Fibroblast of mammary gland (primary cell): ENCODE results near the gene C7orf33.

Experiments
- DNase-seq: peaks from one replicate; pipeline ENCODE4 v3.0.0-alpha.2; 2010; ENCODE audit warnings: low read depth
- H3K4me3 ChIP-seq: 2 replicates; pipeline ENCODE4 v1.5.1; 2011; ENCODE audit warnings: low read depth, mild to moderate bottlenecking, low read length, moderate library complexity; ENCODE audit not compliant: control insufficient read depth
- TF ChIP-seq, protein P1 (sequence below): conservative IDR thresholded peaks from 2 replicates; pipeline ENCODE4 v1.5.1; 2011; ENCODE audit warnings: low read depth, low read length, inconsistent platforms; ENCODE audit not compliant: control insufficient read depth, insufficient read depth

Gene C7orf33

GRCh38 chr7:148579366-148579765, 11.2 kb upstream of the C7orf33 start:
- no peak overlapping the region for H3K4me3 ChIP-seq
- DNase-seq: no peak
- TF ChIP-seq, protein P1, sequence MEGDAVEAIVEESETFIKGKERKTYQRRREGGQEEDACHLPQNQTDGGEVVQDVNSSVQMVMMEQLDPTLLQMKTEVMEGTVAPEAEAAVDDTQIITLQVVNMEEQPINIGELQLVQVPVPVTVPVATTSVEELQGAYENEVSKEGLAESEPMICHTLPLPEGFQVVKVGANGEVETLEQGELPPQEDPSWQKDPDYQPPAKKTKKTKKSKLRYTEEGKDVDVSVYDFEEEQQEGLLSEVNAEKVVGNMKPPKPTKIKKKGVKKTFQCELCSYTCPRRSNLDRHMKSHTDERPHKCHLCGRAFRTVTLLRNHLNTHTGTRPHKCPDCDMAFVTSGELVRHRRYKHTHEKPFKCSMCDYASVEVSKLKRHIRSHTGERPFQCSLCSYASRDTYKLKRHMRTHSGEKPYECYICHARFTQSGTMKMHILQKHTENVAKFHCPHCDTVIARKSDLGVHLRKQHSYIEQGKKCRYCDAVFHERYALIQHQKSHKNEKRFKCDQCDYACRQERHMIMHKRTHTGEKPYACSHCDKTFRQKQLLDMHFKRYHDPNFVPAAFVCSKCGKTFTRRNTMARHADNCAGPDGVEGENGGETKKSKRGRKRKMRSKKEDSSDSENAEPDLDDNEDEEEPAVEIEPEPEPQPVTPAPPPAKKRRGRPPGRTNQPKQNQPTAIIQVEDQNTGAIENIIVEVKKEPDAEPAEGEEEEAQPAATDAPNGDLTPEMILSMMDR: no peak

- no peak overlapping the region for H3K4me3 ChIP-seq
- no peak for DNase-seq
- TF ChIP-seq, protein P1: no peak
Observed at GRCh38 chr7:148580446-148580845, 10.1 kb upstream of the C7orf33 start.

DNA sequence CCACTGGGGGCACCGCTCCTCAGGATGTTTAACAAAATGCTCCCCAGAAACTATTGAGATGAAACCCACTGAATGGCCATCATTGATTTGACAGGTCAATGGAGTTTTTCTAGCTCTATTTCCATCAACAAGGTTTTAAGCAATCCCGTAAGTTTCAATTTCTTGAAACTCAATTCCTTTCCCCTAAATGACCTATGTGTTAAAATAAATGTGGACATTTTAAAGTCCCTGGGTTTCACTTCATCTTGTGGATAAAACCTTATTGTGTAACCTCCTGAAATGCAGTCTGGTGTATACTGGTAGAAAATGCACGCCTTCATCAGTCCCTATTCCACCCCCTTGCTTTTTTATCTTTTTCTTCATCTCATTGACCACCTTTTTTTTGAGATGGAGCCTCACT, 8.9 kb upstream of the C7orf33 start:
- no peak for DNase-seq
- TF ChIP-seq, protein P1: no peak
- no peak overlapping the region for H3K4me3 ChIP-seq

DNA sequence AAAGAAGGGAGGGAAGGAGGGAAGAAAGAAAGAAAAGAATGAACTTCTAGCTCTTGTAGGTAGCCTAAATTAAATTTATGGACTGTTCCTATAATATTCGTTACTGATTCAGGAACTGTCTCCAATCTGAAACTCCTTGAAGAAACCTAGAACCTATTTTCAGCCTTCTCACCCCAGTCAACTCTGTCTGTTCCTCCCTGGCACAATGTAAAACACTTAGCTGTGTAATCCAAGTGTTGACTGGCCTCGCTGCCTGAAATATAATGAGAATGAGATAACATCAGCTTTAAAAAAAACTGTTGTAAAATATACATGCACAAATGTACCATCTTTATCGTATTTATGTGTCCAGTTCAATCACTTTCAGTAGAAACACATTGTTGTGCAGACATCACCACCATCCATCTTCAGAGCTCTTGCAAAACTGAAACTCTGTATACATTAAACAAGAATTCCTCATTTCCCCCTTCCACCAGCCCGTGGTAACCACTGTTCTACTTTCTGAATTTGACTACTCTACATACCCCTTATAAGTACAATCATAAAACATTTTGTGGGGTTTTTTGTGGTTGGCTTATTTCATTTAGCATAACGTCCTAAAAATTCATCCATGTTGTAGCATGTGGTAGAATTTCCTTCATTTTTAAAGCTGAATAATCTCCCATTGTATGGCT, 6.3 kb upstream of the C7orf33 start:
- no peak overlapping the region for H3K4me3 ChIP-seq
- TF ChIP-seq, protein P1: no peak
- no peak for DNase-seq

- no peak for DNase-seq
- no peak overlapping the region for H3K4me3 ChIP-seq
- TF ChIP-seq, protein P1: no peak
Observed at GRCh38 chr7:148585399-148585798, 5.2 kb upstream of the C7orf33 start.

- TF ChIP-seq, protein P1: no peak
- no peak overlapping the region for H3K4me3 ChIP-seq
Observed at GRCh38 chr7:148587076-148587475, 3.5 kb upstream of the C7orf33 start.

DNA sequence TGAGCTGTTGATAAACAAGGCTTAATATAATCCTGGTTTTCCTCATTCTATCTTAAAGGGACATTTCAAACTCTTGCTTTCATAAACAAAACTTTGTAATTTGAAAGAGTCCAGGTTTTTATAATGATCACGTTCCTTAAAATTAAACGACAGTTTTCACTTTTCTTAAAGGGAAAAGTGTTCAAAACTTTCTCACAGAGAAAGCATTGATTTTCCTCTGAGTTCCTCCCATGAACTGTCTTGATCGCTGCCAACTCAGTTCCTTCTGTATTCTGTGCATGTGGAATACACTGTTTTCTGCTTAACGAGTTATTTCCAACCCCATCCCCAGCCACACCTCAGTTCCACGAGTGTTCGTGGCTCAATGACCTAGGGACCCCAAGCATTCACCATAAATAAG, 2.4 kb upstream of the C7orf33 start:
- no peak overlapping the region for H3K4me3 ChIP-seq

More at GRCh38 chr7:148587076-148587475, 3.5 kb upstream of the C7orf33 start:
- no peak for DNase-seq

More for the DNA sequence above, 2.4 kb upstream of the C7orf33 start:
- DNase-seq: no peak
- TF ChIP-seq, protein P1: no peak
